ENCODE measurements around the gene NT5C1A. TPM values are rescaled to one million over a fixed set of nuclear protein-coding genes. Genes with fewer than 3 reads are reported as not detected.

The NT5C1A gene
- total and polyA plus RNA-seq, 11 donors = 2.0 to 46.6 (median 17.2) TPM

- DNase-seq (peak in 1 of 5 donors; percentile 11), ATAC-seq (no peak)
- Histone ChIP-seq H3K27ac (no peak overlapping the region), H3K4me1 (peaks cover 0 to 41% (median 17%) of the 10 kb centered on the region in 12 donors), H3K4me3 (no peak overlapping the region), H3K36me3 (no peaks in the 10 kb centered on the region), H3K9me3 (no peaks in the 10 kb centered on the region), H3K27me3 (peaks cover 0 to 26% (median 4%) of the 10 kb centered on the region in 9 donors)
- WGBS, 4 donors = 81 to 88% (median 86%) methylated on average over 3 of the region's 3 CpGs
- no peak for TF ChIP-seq POLR2A (IDR thresholded peaks at IDR 0.05)
- no peak for TF ChIP-seq CTCF (IDR thresholded peaks at IDR 0.05)
- intact Hi-C loops (cut with DNase I) = loop anchor here in 2 of 10 donors (5.0 kb wide), 1 partner anchor 44 kb away; no protein-coding TSS in a partner anchor
Measured at GRCh38 chr1:39673215-39673614, 1.3 kb upstream of the NT5C1A start.

GRCh38 chr1:39672551-39672947 lies 642 bp upstream of the NT5C1A start:
- Histone ChIP-seq H3K9me3 (no peaks in the 10 kb centered on the region), H3K4me3 (peak overlapping the region in 11 of 12 donors; percentile 24 to 86 (median 66)), H3K36me3 (no peaks in the 10 kb centered on the region), H3K27ac (peak overlapping the region in 8 of 12 donors; percentile 75 to 91 (median 86)), H3K4me1 (peaks cover 0 to 48% (median 19%) of the 10 kb centered on the region in 12 donors), H3K27me3 (peaks cover 0 to 26% (median 4%) of the 10 kb centered on the region in 9 donors)
- intact Hi-C loops (cut with DNase I) = loop anchor here in 2 of 10 donors (5.0 kb wide), 1 partner anchor 45 kb away; no protein-coding TSS in a partner anchor
- ATAC-seq (peak; percentile 13 to 40 (median 24)), DNase-seq (no peak)
- TF ChIP-seq CTCF (IDR thresholded peaks at IDR 0.05) (peak in 11 of 12 donors; percentile 21 to 60 (median 48)), POLR2A (IDR thresholded peaks at IDR 0.05) (no peak)
- 12 to 26% (median 18%) methylated on average over 5 to 12 of the region's 12 CpGs for WGBS, 4 donors

GRCh38 chr1:39671433-39671792 lies 494 bp downstream of the NT5C1A start:
- ATAC-seq (peak; percentile 74 to 83 (median 82)), DNase-seq (peak; percentile 77 to 89 (median 82))
- 1 to 3% (median 3%) methylated on average over 21 to 26 of the region's 26 CpGs for WGBS, 4 donors
- intact Hi-C loops (cut with DNase I) = loop anchor here in 2 of 10 donors (5.0 kb wide), 1 partner anchor 46 kb away; no protein-coding TSS in a partner anchor
- Histone ChIP-seq H3K27ac (peak overlapping the region; percentile 18 to 91 (median 84)), H3K36me3 (no peaks in the 10 kb centered on the region), H3K27me3 (peaks cover 0 to 26% (median 4%) of the 10 kb centered on the region in 9 donors), H3K9me3 (no peaks in the 10 kb centered on the region), H3K4me1 (peaks cover 0 to 53% (median 19%) of the 10 kb centered on the region in 12 donors), H3K4me3 (peak overlapping the region; percentile 24 to 86 (median 64))
- TF ChIP-seq CTCF (IDR thresholded peaks at IDR 0.05) (no peak), POLR2A (IDR thresholded peaks at IDR 0.05) (no peak)

GRCh38 chr1:39670689-39671088 lies 1.2 kb downstream of the NT5C1A start:
- WGBS, 4 donors = 0 to 24% (median 21%) methylated on average over 1 of the region's 1 CpG
- peaks cover 0 to 26% (median 4%) of the 10 kb centered on the region in 9 donors for H3K27me3 ChIP-seq
- DNase-seq (no peak), ATAC-seq (no peak)
- H3K9me3 ChIP-seq = no peaks in the 10 kb centered on the region
- peaks cover 0 to 53% (median 19%) of the 10 kb centered on the region in 12 donors for H3K4me1 ChIP-seq
- TF ChIP-seq CTCF (IDR thresholded peaks at IDR 0.05) (no peak), POLR2A (IDR thresholded peaks at IDR 0.05) (no peak)
- peak overlapping the region in 7 of 12 donors; percentile 63 to 86 (median 69) for H3K4me3 ChIP-seq
- peak overlapping the region in 2 of 12 donors; percentile 86 to 89 for H3K27ac ChIP-seq
- peaks cover 0 to 1% (median 0%) of the 10 kb centered on the region in 9 donors for H3K36me3 ChIP-seq
- intact Hi-C loops (cut with DNase I) = loop anchor here in 2 of 10 donors (5.0 kb wide), 1 partner anchor 47 kb away; no protein-coding TSS in a partner anchor

Data from heart left ventricle (tissue), 16 donors.